Measurements from ENCODE around the gene MEIKIN.
"Not testable (repeated sequence)": the region's sequence is repeated elsewhere in the genome, so short reads cannot be mapped to it uniquely, and the experiment has no call there.

Gene MEIKIN

GRCh38 chr5:131916481-131916880 is 29.0 kb downstream of the MEIKIN start:
- no peaks in the 10 kb centered on the region for H3K36me3 ChIP-seq

GRCh38 chr5:131914472-131914871 is 31.0 kb downstream of the MEIKIN start:
- Histone ChIP-seq H3K36me3 (no peaks in the 10 kb centered on the region), H3K9ac (no peak overlapping the region), H3K9me3 (no peaks in the 10 kb centered on the region), H3K27ac (no peak overlapping the region), H3K4me2 (no peak overlapping the region), H3K4me3 (no peak overlapping the region), H3K27me3 (no peaks in the 10 kb centered on the region), H4K20me1 (no peaks in the 10 kb centered on the region), H3K4me1 (no peaks in the 10 kb centered on the region)
- TF ChIP-seq Cebpa-rat (IDR thresholded peaks at IDR 0.05), result no peak

More at GRCh38 chr5:131916481-131916880, 29.0 kb downstream of the MEIKIN start:
- no peak overlapping the region for H3K4me2 ChIP-seq
- TF ChIP-seq Cebpa-rat (IDR thresholded peaks at IDR 0.05), result no peak
- no peaks in the 10 kb centered on the region for H4K20me1 ChIP-seq
- H3K27me3 ChIP-seq, result no peaks in the 10 kb centered on the region
- H3K4me1 ChIP-seq, result no peaks in the 10 kb centered on the region
- H3K9me3 ChIP-seq, result no peaks in the 10 kb centered on the region
- H3K27ac ChIP-seq, result no peak overlapping the region
- H3K4me3 ChIP-seq, result no peak overlapping the region
- no peak overlapping the region for H3K9ac ChIP-seq

GRCh38 chr5:131913603-131914002 is 31.9 kb downstream of the MEIKIN start:
- no peaks in the 10 kb centered on the region for H3K27me3 ChIP-seq
- no peak overlapping the region for H3K4me3 ChIP-seq
- H3K9me3 ChIP-seq, result no peaks in the 10 kb centered on the region
- no peak for TF ChIP-seq Cebpa-rat (IDR thresholded peaks at IDR 0.05)
- no peaks in the 10 kb centered on the region for H3K36me3 ChIP-seq
- no peak overlapping the region for H3K9ac ChIP-seq
- no peak overlapping the region for H3K4me2 ChIP-seq
- H3K27ac ChIP-seq, result no peak overlapping the region
- no peaks in the 10 kb centered on the region for H3K4me1 ChIP-seq
- no peaks in the 10 kb centered on the region for H4K20me1 ChIP-seq

- H3K36me3 ChIP-seq, result no peaks in the 10 kb centered on the region
- no peaks in the 10 kb centered on the region for H4K20me1 ChIP-seq
- no peak overlapping the region for H3K27ac ChIP-seq
- no peak for TF ChIP-seq Cebpa-rat (IDR thresholded peaks at IDR 0.05)
- no peak overlapping the region for H3K9ac ChIP-seq
- peaks cover 15% of the 10 kb centered on the region for H3K9me3 ChIP-seq
- H3K4me3 ChIP-seq, result no peak overlapping the region
- no peak overlapping the region for H3K4me2 ChIP-seq
- no peaks in the 10 kb centered on the region for H3K27me3 ChIP-seq
- 0 out of 2 replicates have a peak, but pooled peaks cover 6% of the 10 kb centered on the region for H3K4me1 ChIP-seq
Observed at GRCh38 chr5:131906668-131907067, 38.8 kb downstream of the MEIKIN start.

DNA sequence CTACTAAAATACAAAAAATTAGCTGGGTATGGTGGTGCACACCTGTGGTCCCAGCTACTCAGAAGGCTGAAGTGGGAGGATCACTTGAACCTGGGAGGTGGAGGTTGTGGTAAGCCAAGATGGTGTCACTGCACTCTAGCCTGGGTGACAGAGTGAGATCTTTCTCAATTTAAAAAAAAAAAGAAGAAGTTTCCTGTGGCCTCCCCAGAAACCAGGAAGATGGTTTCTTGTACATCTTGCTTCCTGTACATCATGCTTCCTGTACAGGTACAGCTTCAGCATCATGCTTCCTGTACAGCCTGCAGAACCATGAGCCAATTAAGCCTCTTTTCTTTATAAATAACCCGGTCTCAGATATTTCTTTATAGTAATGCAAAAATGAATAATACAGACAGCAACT is 43.2 kb downstream of the MEIKIN start:
- not testable (repeated sequence) for H3K4me3 ChIP-seq, H3K4me2 ChIP-seq, H3K27me3 ChIP-seq, H3K36me3 ChIP-seq, H3K27ac ChIP-seq, H3K4me1 ChIP-seq, H4K20me1 ChIP-seq, H3K9ac ChIP-seq
- H3K9me3 ChIP-seq, result peaks cover 43% of the 10 kb centered on the region

GRCh38 chr5:131899686-131900085 is 45.8 kb downstream of the MEIKIN start:
- 0 out of 2 replicates have a peak, but pooled peaks cover 6% of the 10 kb centered on the region for H3K4me1 ChIP-seq
- H3K27me3 ChIP-seq, result no peaks in the 10 kb centered on the region
- peaks cover 47% of the 10 kb centered on the region for H3K9me3 ChIP-seq
- no peak overlapping the region for H3K27ac ChIP-seq
- H3K4me2 ChIP-seq, result no peak overlapping the region
- H3K36me3 ChIP-seq, result no peaks in the 10 kb centered on the region
- no peak for TF ChIP-seq Cebpa-rat (IDR thresholded peaks at IDR 0.05)
- H4K20me1 ChIP-seq, result no peaks in the 10 kb centered on the region
- no peak overlapping the region for H3K9ac ChIP-seq
- no peak overlapping the region for H3K4me3 ChIP-seq

- TF ChIP-seq Cebpa-rat (IDR thresholded peaks at IDR 0.05), result no peak
- Histone ChIP-seq H3K27ac (no peak overlapping the region), H3K9ac (no peak overlapping the region), H3K27me3 (no peaks in the 10 kb centered on the region), H3K4me2 (no peak overlapping the region), H3K4me3 (no peak overlapping the region), H3K9me3 (no peaks in the 10 kb centered on the region), H4K20me1 (no peaks in the 10 kb centered on the region), H3K4me1 (0 out of 2 replicates have a peak, but pooled peaks cover 4% of the 10 kb centered on the region), H3K36me3 (no peaks in the 10 kb centered on the region)
Observed at GRCh38 chr5:131883984-131884383, 61.5 kb downstream of the MEIKIN start.

GRCh38 chr5:131879705-131880104 is 65.8 kb downstream of the MEIKIN start:
- no peak for TF ChIP-seq Cebpa-rat (IDR thresholded peaks at IDR 0.05)

DNA sequence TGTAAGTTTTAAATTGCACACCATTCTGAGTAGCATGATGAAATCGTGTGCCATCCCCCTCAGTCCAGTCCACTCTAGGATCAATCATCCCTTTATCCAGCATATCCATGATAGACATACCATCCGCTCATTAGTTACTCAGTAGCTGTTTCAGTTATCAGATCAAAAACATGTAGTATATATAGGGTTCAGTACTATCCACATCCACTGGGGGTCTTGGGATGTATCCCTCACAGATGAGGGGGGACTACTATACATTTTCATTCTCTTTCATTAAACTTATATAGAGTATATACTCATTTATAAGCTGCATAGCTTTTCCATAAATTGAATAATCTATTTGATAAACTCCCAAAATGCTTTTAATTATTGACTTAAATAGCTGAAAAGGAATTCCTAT is 67.6 kb downstream of the MEIKIN start:
- no peaks in the 10 kb centered on the region for H3K27me3 ChIP-seq
- H3K4me3 ChIP-seq, result no peak overlapping the region
- H4K20me1 ChIP-seq, result no peaks in the 10 kb centered on the region
- no peak overlapping the region for H3K27ac ChIP-seq
- H3K9ac ChIP-seq, result no peak overlapping the region
- no peak for TF ChIP-seq Cebpa-rat (IDR thresholded peaks at IDR 0.05)
- H3K4me1 ChIP-seq, result peaks cover 8% of the 10 kb centered on the region
- peaks cover 3% of the 10 kb centered on the region; the same call in 1 of the 2 replicates for H3K9me3 ChIP-seq
- H3K36me3 ChIP-seq, result no peaks in the 10 kb centered on the region
- H3K4me2 ChIP-seq, result peak overlapping the region; percentile 22

More at GRCh38 chr5:131879705-131880104, 65.8 kb downstream of the MEIKIN start:
- Histone ChIP-seq H3K27me3 (no peaks in the 10 kb centered on the region), H3K4me2 (no peak overlapping the region), H3K27ac (no peak overlapping the region), H3K9me3 (peaks cover 3% of the 10 kb centered on the region; the same call in 1 of the 2 replicates), H4K20me1 (no peaks in the 10 kb centered on the region), H3K9ac (no peak overlapping the region), H3K36me3 (no peaks in the 10 kb centered on the region), H3K4me1 (peaks cover 10% of the 10 kb centered on the region), H3K4me3 (no peak overlapping the region)

- not testable (repeated sequence) for H3K27me3 ChIP-seq, H3K36me3 ChIP-seq, H3K4me1 ChIP-seq, H3K4me2 ChIP-seq, H3K4me3 ChIP-seq, H3K27ac ChIP-seq, H4K20me1 ChIP-seq, H3K9ac ChIP-seq
- H3K9me3 ChIP-seq, result peaks cover 44% of the 10 kb centered on the region
Observed at GRCh38 chr5:131871251-131871650, 74.2 kb downstream of the MEIKIN start.

DNA sequence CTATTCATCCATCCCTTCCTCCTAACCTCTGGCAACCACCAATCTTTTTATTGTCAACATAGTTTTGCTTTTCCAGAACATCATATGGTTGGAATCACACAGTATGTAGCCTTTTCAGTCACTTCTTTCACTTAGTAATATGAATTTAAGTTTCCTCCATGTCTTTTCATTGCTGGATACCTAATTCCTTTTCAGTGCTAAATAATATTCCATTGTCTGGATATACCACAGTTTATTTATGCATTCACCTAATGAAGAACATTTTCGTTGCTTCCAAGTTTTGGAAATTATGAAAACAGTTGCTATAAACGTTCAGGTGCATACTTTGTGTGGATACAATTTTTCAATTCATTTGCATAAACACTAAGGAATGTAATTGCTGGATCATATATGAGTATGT is 77.9 kb downstream of the MEIKIN start:
- H3K9me3 ChIP-seq, result peaks cover 78% of the 10 kb centered on the region
- no peaks in the 10 kb centered on the region for H3K36me3 ChIP-seq
- no peak overlapping the region for H3K9ac ChIP-seq
- no peak overlapping the region for H3K4me3 ChIP-seq
- no peak for TF ChIP-seq Cebpa-rat (IDR thresholded peaks at IDR 0.05)
- H3K4me2 ChIP-seq, result no peak overlapping the region
- H3K27ac ChIP-seq, result no peak overlapping the region
- no peaks in the 10 kb centered on the region for H3K4me1 ChIP-seq
- no peaks in the 10 kb centered on the region for H3K27me3 ChIP-seq
- H4K20me1 ChIP-seq, result no peaks in the 10 kb centered on the region
